HEK293 (cell line): ENCODE results near the gene TANK.
A peak's percentile ranks its signal among the peaks of the same experiment; 100 is the strongest.

Source experiments
- SCRT2 ChIP-seq: fragments of 450-650 bp; formaldehyde crosslinking; IDR thresholded peaks from 2 replicates; pipeline ENCODE4 v1.5.1; 2016; ENCODE audit warnings: missing biosample characterization, missing genetic modification characterization
- TCF7L2 ChIP-seq: IDR thresholded peaks from 2 replicates; pipeline ENCODE4 v1.6.1; 2011; ENCODE audit warnings: low read depth, mild to moderate bottlenecking, inconsistent platforms, low read length, moderate library complexity, borderline replicate concordance
- YY1 ChIP-seq: fragments of 450-650 bp; formaldehyde crosslinking; IDR thresholded peaks from 2 replicates; pipeline ENCODE4 v1.5.1; 2018; ENCODE audit warnings: missing biosample characterization, missing genetic modification characterization
- ZNF211 ChIP-seq: fragments of 450-650 bp; formaldehyde crosslinking; IDR thresholded peaks from 2 replicates; pipeline ENCODE4 v1.5.1; 2016; ENCODE audit warnings: low read depth, missing biosample characterization, missing genetic modification characterization
- ZNF335 ChIP-seq: fragments of 450-650 bp; formaldehyde crosslinking; conservative IDR thresholded peaks from 2 replicates; pipeline ENCODE4 v1.5.1; 2016; ENCODE audit warnings: missing biosample characterization, missing genetic modification characterization
- ZNF76 ChIP-seq: fragments of 450-650 bp; formaldehyde crosslinking; IDR thresholded peaks from 2 replicates; pipeline ENCODE4; 2016; ENCODE audit warnings: low read depth, missing biosample characterization, missing genetic modification characterization, borderline replicate concordance
- TF ChIP-seq, protein P1 (sequence below): fragments of 450-650 bp; formaldehyde crosslinking; optimal IDR thresholded peaks from 2 replicates; pipeline ENCODE3; 2016; ENCODE audit warnings: missing biosample characterization, mild to moderate bottlenecking, missing genetic modification characterization
- TF ChIP-seq, protein P2 (sequence below): fragments of 450-650 bp; formaldehyde crosslinking; IDR thresholded peaks from 2 replicates; pipeline ENCODE4 v1.5.1; 2016; ENCODE audit warnings: missing biosample characterization, missing genetic modification characterization
- TF ChIP-seq, protein P3 (sequence below): IDR thresholded peaks from 2 replicates; pipeline ENCODE4 v1.6.1; 2011; ENCODE audit warnings: mild to moderate bottlenecking, low read depth, low read length, borderline replicate concordance

DNA sequence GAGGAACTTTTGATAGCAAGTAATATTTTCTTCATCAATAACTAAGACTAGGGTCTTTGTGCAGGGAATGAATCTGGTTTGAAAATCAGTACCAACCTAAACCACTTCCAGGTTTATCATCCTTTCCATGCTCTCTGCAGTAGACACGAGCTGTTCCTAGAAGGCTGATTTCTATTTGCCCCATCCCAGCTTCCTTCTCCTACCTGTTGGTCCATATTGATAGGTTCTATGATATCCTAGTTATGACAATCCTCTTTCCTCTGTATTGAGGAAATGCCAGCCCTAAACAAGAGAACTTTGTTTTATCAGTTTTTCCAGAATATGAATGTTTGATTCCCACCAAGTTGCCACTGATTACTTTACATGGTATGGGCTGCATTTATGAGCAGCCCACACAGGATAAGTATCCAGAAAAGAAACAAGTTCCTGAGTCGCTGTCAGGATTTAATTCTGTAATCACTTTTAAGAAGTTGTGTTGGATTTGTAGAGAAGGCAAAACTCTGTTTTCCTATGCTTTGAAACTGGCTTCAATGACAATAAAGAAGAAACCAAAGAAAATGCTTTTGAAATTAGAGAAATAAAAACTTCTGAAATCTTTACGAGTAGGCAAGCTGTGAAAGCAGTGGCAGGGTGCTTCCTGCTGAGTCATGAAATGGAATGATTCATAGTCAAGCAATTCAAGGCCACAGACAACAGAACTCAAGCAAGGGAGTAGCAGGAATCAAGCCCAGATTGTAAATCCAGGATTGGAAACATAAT is 37.3 kb upstream of the TANK start:
- TF ChIP-seq, protein P1, sequence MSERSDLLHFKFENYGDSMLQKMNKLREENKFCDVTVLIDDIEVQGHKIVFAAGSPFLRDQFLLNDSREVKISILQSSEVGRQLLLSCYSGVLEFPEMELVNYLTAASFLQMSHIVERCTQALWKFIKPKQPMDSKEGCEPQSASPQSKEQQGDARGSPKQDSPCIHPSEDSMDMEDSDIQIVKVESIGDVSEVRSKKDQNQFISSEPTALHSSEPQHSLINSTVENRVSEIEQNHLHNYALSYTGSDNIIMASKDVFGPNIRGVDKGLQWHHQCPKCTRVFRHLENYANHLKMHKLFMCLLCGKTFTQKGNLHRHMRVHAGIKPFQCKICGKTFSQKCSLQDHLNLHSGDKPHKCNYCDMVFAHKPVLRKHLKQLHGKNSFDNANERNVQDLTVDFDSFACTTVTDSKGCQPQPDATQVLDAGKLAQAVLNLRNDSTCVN (tag by site-specific recombination) = no peak
- no peak for TF ChIP-seq SCRT2 (tag by site-specific recombination)
- TF ChIP-seq, protein P2, sequence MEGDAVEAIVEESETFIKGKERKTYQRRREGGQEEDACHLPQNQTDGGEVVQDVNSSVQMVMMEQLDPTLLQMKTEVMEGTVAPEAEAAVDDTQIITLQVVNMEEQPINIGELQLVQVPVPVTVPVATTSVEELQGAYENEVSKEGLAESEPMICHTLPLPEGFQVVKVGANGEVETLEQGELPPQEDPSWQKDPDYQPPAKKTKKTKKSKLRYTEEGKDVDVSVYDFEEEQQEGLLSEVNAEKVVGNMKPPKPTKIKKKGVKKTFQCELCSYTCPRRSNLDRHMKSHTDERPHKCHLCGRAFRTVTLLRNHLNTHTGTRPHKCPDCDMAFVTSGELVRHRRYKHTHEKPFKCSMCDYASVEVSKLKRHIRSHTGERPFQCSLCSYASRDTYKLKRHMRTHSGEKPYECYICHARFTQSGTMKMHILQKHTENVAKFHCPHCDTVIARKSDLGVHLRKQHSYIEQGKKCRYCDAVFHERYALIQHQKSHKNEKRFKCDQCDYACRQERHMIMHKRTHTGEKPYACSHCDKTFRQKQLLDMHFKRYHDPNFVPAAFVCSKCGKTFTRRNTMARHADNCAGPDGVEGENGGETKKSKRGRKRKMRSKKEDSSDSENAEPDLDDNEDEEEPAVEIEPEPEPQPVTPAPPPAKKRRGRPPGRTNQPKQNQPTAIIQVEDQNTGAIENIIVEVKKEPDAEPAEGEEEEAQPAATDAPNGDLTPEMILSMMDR (tag by site-specific recombination) = no peak
- TF ChIP-seq, protein P3, sequence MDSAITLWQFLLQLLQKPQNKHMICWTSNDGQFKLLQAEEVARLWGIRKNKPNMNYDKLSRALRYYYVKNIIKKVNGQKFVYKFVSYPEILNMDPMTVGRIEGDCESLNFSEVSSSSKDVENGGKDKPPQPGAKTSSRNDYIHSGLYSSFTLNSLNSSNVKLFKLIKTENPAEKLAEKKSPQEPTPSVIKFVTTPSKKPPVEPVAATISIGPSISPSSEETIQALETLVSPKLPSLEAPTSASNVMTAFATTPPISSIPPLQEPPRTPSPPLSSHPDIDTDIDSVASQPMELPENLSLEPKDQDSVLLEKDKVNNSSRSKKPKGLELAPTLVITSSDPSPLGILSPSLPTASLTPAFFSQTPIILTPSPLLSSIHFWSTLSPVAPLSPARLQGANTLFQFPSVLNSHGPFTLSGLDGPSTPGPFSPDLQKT = no peak
- TF ChIP-seq YY1 (tag by site-specific recombination) = no peak
- TF ChIP-seq ZNF76 = no peak
- no peak for TF ChIP-seq TCF7L2
- no peak for TF ChIP-seq ZNF211 (tag by site-specific recombination)
- TF ChIP-seq ZNF335 = 0 out of 2 replicates have a peak, but pooled peaks have one; percentile 14
